ENCODE data around the gene GALNT14.

Gene GALNT14

GRCh38 chr2:30974554-30974953 lies 163.7 kb downstream of the GALNT14 start:
- DNase-seq (ENCODE audit: low read depth): no peak

- DNase-seq (ENCODE audit: low read depth): no peak
These were observed 164.1 kb downstream of the GALNT14 start for GRCh38 chr2:30974092-30974491.

GRCh38 chr2:30971231-30972025 lies 166.8 kb downstream of the GALNT14 start:
- no peak for DNase-seq (ENCODE audit: low read depth)

- no peak for DNase-seq (ENCODE audit: low read depth)
These were observed 169.4 kb downstream of the GALNT14 start for GRCh38 chr2:30968660-30969397.

GRCh38 chr2:30966786-30967185 lies 171.5 kb downstream of the GALNT14 start:
- no peak for DNase-seq (ENCODE audit: low read depth)

- no peak for DNase-seq (ENCODE audit: low read depth)
These were observed 173.2 kb downstream of the GALNT14 start for GRCh38 chr2:30965022-30965531.

- no peak for DNase-seq (ENCODE audit: low read depth)
These were observed 173.8 kb downstream of the GALNT14 start for GRCh38 chr2:30964334-30965005.

- no peak for DNase-seq (ENCODE audit: low read depth)
These were observed 175.1 kb downstream of the GALNT14 start for GRCh38 chr2:30963184-30963583.

GRCh38 chr2:30960213-30960612 lies 178.0 kb downstream of the GALNT14 start:
- no peak for DNase-seq (ENCODE audit: low read depth)

- DNase-seq (ENCODE audit: low read depth): no peak
These were observed 178.6 kb downstream of the GALNT14 start for GRCh38 chr2:30959653-30960052.

- DNase-seq (ENCODE audit: low read depth): no peak
These were observed 179.3 kb downstream of the GALNT14 start for GRCh38 chr2:30958918-30959265.

- DNase-seq (ENCODE audit: low read depth): no peak
These were observed 179.9 kb downstream of the GALNT14 start for GRCh38 chr2:30958193-30958917.

GRCh38 chr2:30957591-30957990 lies 180.6 kb downstream of the GALNT14 start:
- no peak for DNase-seq (ENCODE audit: low read depth)

- DNase-seq (ENCODE audit: low read depth): no peak
These were observed 181.2 kb downstream of the GALNT14 start for GRCh38 chr2:30956995-30957394.

GRCh38 chr2:30955516-30956132 lies 182.6 kb downstream of the GALNT14 start:
- no peak for DNase-seq (ENCODE audit: low read depth)

GRCh38 chr2:30950339-30950738 lies 187.9 kb downstream of the GALNT14 start:
- DNase-seq (ENCODE audit: low read depth): no peak

- DNase-seq (ENCODE audit: low read depth): no peak
These were observed 188.8 kb downstream of the GALNT14 start for GRCh38 chr2:30949435-30949834.

- no peak for DNase-seq (ENCODE audit: low read depth)
These were observed 189.4 kb downstream of the GALNT14 start for GRCh38 chr2:30948857-30949256.

GRCh38 chr2:30948130-30948529 lies 190.1 kb downstream of the GALNT14 start:
- no peak for DNase-seq (ENCODE audit: low read depth)

- no peak for DNase-seq (ENCODE audit: low read depth)
These were observed 190.6 kb downstream of the GALNT14 start for GRCh38 chr2:30947686-30948085.

- DNase-seq (ENCODE audit: low read depth): no peak
These were observed 195.8 kb downstream of the GALNT14 start for GRCh38 chr2:30942419-30942818.

- DNase-seq (ENCODE audit: low read depth): no peak
These were observed 197.4 kb downstream of the GALNT14 start for GRCh38 chr2:30940839-30941238.

Measured in activated T-cell treated with anti-CD3 and anti-CD28 coated beads for 48 hours (primary cell).